ENCODE results near the gene CDH2.

CDH2 gene

GRCh38 chr18:27995770-27996502 lies 181.0 kb downstream of the CDH2 start:
- no peak for DNase-seq (ENCODE audit: low read depth)

- DNase-seq (ENCODE audit: low read depth), result no peak
Observed at GRCh38 chr18:27994571-27994970, 182.4 kb downstream of the CDH2 start.

- DNase-seq (ENCODE audit: low read depth), result no peak
Observed at GRCh38 chr18:27991391-27991790, 185.5 kb downstream of the CDH2 start.

GRCh38 chr18:27985832-27986231 lies 191.1 kb downstream of the CDH2 start:
- no peak for DNase-seq (ENCODE audit: low read depth)

GRCh38 chr18:27983780-27984179 lies 193.2 kb downstream of the CDH2 start:
- DNase-seq (ENCODE audit: low read depth), result no peak

GRCh38 chr18:27976806-27977408 lies 200.0 kb downstream of the CDH2 start:
- DNase-seq (ENCODE audit: low read depth), result no peak

- no peak for DNase-seq (ENCODE audit: low read depth)
Observed at GRCh38 chr18:27970321-27970720, 206.6 kb downstream of the CDH2 start.

- DNase-seq (ENCODE audit: low read depth), result no peak
Observed at GRCh38 chr18:27969206-27969605, 207.7 kb downstream of the CDH2 start.

- DNase-seq (ENCODE audit: low read depth), result no peak
Observed at GRCh38 chr18:27967913-27968824, 208.8 kb downstream of the CDH2 start.

- no peak for DNase-seq (ENCODE audit: low read depth)
Observed at GRCh38 chr18:27966881-27967280, 210.0 kb downstream of the CDH2 start.

GRCh38 chr18:27964811-27965210 lies 212.1 kb downstream of the CDH2 start:
- DNase-seq (ENCODE audit: low read depth), result no peak

- DNase-seq (ENCODE audit: low read depth), result no peak
Observed at GRCh38 chr18:27959101-27959500, 217.8 kb downstream of the CDH2 start.

GRCh38 chr18:27956001-27956640 lies 220.8 kb downstream of the CDH2 start:
- DNase-seq (ENCODE audit: low read depth), result no peak

GRCh38 chr18:27954226-27954625 lies 222.7 kb downstream of the CDH2 start:
- no peak for DNase-seq (ENCODE audit: low read depth)

GRCh38 chr18:27952741-27953140 lies 224.2 kb downstream of the CDH2 start:
- no peak for DNase-seq (ENCODE audit: low read depth)

- DNase-seq (ENCODE audit: low read depth), result no peak
Observed at GRCh38 chr18:27950648-27951228, 226.2 kb downstream of the CDH2 start.

- DNase-seq (ENCODE audit: low read depth), result no peak
Observed at GRCh38 chr18:27948986-27949385, 227.9 kb downstream of the CDH2 start.

- DNase-seq (ENCODE audit: low read depth), result no peak
Observed at GRCh38 chr18:27942706-27943105, 234.2 kb downstream of the CDH2 start.

GRCh38 chr18:27931535-27931934 lies 245.4 kb downstream of the CDH2 start:
- DNase-seq (ENCODE audit: low read depth), result no peak

GRCh38 chr18:27922780-27923179 lies 254.2 kb downstream of the CDH2 start:
- no peak for DNase-seq (ENCODE audit: low read depth)

GRCh38 chr18:27921904-27922751 lies 254.8 kb downstream of the CDH2 start:
- no peak for DNase-seq (ENCODE audit: low read depth)

Data from activated T-helper 9 cell treated with anti-CD3 and anti-CD28 coated beads, Interleukin-2, amount 50 U/mL, for 16 hours (primary cell).